DND-41 (cell line): ENCODE measurements around the gene CCDC179.

ENCODE experiments used
- ATAC-seq: fragments of 200-7000 bp; cut with Tn5 transposase; 3 replicates; pipeline ENCODE4 v1.9.1; 2021; ENCODE audit warnings: low read depth; ENCODE audit not compliant: insufficient read depth
- DNase-seq: peaks from one replicate; pipeline ENCODE4 v3.0.0-alpha.2; 2020
- H2AFZ ChIP-seq: 2 replicates; pipeline ENCODE4 v1.6.0; 2012; ENCODE audit warnings: low read depth, low read length
- H3K27ac ChIP-seq: 2 replicates; pipeline ENCODE4 v1.5.1; 2012; ENCODE audit warnings: low read length, inconsistent platforms
- H3K27me3 ChIP-seq: fragments of 200-600 bp; sonication (generic); 2 replicates; pipeline ENCODE4 v1.6.0; 2012; ENCODE audit warnings: low read length, mild to moderate bottlenecking, inconsistent platforms; ENCODE audit not compliant: insufficient read depth, poor library complexity
- H3K36me3 ChIP-seq: 2 replicates; pipeline ENCODE4 v1.5.1; 2012; ENCODE audit warnings: low read length, inconsistent platforms; ENCODE audit not compliant: insufficient read depth
- H3K4me1 ChIP-seq: 2 replicates; pipeline ENCODE4 v1.5.1; 2012; ENCODE audit warnings: mild to moderate bottlenecking, low read length; ENCODE audit not compliant: insufficient read depth
- H3K4me2 ChIP-seq: 2 replicates; pipeline ENCODE4 v1.6.0; 2012; ENCODE audit warnings: mild to moderate bottlenecking, moderate library complexity, low read length, inconsistent platforms; ENCODE audit not compliant: insufficient read depth
- H3K4me3 ChIP-seq, 2 experiments: fragments of 200-600 bp in 1 of 2; shearing (Covaris generic) in 1 of 2; 2 replicates each; pipeline ENCODE4 v1.5.1; 2012 to 2016; ENCODE audit warnings: inconsistent platforms in 2 of 2, low read length in 2 of 2, mild to moderate bottlenecking in 2 of 2, low read depth in 1 of 2, moderate library complexity in 1 of 2
- H3K79me2 ChIP-seq: 2 replicates; pipeline ENCODE4 v1.6.0; 2012; ENCODE audit warnings: low read length, inconsistent platforms; ENCODE audit not compliant: insufficient read depth
- H3K9ac ChIP-seq: 2 replicates; pipeline ENCODE4 v1.6.0; 2012; ENCODE audit warnings: low read depth, mild to moderate bottlenecking, inconsistent platforms, low read length, moderate library complexity
- H3K9me3 ChIP-seq: 2 replicates; pipeline ENCODE4 v1.5.1; 2012; ENCODE audit warnings: low read length, moderate library complexity, mild to moderate bottlenecking, inconsistent platforms; ENCODE audit not compliant: insufficient read depth, severe bottlenecking
- H4K20me1 ChIP-seq: 2 replicates; pipeline ENCODE4 v1.6.0; 2012; ENCODE audit warnings: low read length; ENCODE audit not compliant: insufficient read depth
- CTCF ChIP-seq: IDR thresholded peaks from 2 replicates; pipeline ENCODE4 v1.5.1; 2012; ENCODE audit warnings: borderline replicate concordance, low read length, moderate library complexity, mild to moderate bottlenecking; ENCODE audit not compliant: poor library complexity, severe bottlenecking; ENCODE audit errors: extremely low read depth
- EZH2 ChIP-seq: IDR thresholded peaks from 3 replicates; pipeline ENCODE4 v1.6.1; 2012; ENCODE audit warnings: borderline replicate concordance, low read depth, mild to moderate bottlenecking, moderate library complexity, low read length, inconsistent platforms; ENCODE audit not compliant: severe bottlenecking

The CCDC179 gene

DNA sequence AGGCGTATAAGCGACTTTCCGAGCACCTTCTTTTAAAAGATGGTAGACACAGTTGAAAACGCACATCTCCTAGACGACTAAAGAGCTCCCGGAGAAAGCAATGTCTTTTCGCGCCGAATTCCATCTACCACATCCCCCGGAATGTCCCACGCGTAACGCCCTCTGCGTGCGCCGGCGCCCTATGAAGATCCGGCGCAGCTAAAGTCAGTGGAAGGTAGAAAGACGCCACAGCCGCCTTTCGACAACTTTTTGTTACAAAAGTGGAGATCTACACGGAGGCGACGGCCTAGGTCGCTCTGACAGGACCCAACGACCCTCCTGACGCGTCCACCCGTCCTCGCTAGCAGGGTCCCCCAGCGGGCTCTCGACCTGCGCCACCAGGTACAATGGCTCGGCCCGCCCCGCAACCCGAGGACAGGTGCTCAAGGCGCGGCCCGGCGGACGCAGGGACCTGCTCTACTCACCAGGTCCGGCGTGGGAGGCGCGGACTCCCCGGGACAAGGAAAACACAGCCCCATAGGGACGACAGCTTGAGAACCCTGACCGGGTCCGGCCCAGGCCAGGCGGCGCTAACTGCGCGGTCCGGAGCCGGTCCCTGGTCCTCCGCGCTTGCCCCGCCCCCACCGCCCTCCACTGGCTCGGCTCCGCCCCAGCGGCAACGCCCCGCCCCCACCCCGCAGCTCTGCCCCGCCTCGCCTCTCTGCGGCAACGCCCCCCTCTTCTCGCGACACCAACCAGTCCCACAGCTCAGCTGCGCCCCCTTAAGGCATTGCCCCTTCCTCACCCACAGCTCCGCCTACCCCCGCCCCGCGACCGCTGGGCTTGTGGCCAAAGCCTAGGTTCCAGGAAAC is 30.8 kb downstream of the CCDC179 start, which contains the start of gene SVIP:
SVIP (minus strand) TSS at position 571 of the 851 bp plus-strand sequence; CDS start at position 518, 53 bp downstream.
- peak within 1 kb of the TSS; percentile 68 for H3K27ac ChIP-seq
- peak; percentile 96 for DNase-seq
- no peaks in the 10 kb centered on the region for H3K9me3 ChIP-seq
- TF ChIP-seq EZH2 (no peak), CTCF (peak; percentile 85)
- H3K9ac ChIP-seq: peak within 1 kb of the TSS; percentile 68
- peaks cover 12% of the 10 kb centered on the region for H3K79me2 ChIP-seq
- peak; percentile 86 for ATAC-seq
- peak within 1 kb of the TSS; percentile 67 to 81 for H3K4me3 ChIP-seq
- peaks cover 23% of the 10 kb centered on the region for H3K36me3 ChIP-seq
- peak within 1 kb of the TSS; percentile 77 for H3K4me2 ChIP-seq
- H3K4me1 ChIP-seq: peaks cover 23% of the 10 kb centered on the region
- no peaks in the 10 kb centered on the region for H4K20me1 ChIP-seq
- no peaks in the 10 kb centered on the region for H3K27me3 ChIP-seq
- H2AFZ ChIP-seq: peak within 1 kb of the TSS; percentile 94

DNA sequence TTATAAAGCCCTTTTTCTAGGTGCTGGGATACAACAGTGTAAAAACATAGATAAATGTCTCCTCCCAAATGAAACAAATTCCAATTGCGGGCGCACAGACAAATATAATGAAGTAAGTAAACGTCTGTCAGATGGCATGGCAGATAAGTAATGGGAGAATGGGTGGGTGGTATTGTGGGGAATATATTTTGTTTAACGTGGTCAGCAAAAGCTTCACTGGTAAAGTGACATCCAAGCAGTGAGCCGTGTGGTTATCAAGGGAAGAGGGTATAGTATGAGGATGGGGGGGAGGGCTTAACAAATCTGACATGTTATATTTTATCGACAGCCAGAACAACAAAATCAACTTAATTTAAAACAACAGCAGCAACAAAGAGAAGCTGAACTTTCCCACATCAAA is 31.9 kb downstream of the CCDC179 start:
- no peak for TF ChIP-seq EZH2
- no peak for TF ChIP-seq CTCF
- H2AFZ ChIP-seq: peak overlapping the region; percentile 94
- no peaks in the 10 kb centered on the region for H4K20me1 ChIP-seq
- H3K4me3 ChIP-seq: peak overlapping the region; percentile 67 to 81
- ATAC-seq (no peak), DNase-seq (peak; percentile 7)
- H3K36me3 ChIP-seq: peaks cover 32% of the 10 kb centered on the region
- peaks cover 12% of the 10 kb centered on the region for H3K79me2 ChIP-seq
- no peaks in the 10 kb centered on the region for H3K9me3 ChIP-seq
- H3K27ac ChIP-seq: peak overlapping the region; percentile 54; the same call in 1 of the 2 replicates
- peak overlapping the region; percentile 77 for H3K4me2 ChIP-seq
- peak overlapping the region; percentile 68 for H3K9ac ChIP-seq
- H3K27me3 ChIP-seq: no peaks in the 10 kb centered on the region
- H3K4me1 ChIP-seq: peaks cover 23% of the 10 kb centered on the region

DNA sequence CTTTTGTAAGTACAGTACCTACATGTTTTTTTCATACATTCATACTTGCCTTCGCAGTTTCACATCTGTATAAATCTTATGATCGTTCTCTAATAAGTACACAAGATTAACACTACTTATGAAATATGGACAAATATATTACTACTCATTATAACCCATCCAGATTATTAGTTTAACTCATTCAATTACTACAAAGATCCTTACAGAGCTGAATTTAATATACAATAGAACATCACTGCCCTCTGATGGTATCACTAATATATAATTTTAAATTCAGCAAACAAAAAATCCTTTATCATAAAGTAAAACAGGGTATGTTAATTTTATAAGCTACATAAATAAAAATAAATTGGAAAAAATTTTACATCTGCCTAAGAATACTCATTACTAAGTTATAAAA is 38.1 kb downstream of the CCDC179 start:
- H3K9me3 ChIP-seq: no peaks in the 10 kb centered on the region
- no peaks in the 10 kb centered on the region for H4K20me1 ChIP-seq
- no peak overlapping the region for H3K4me3 ChIP-seq
- no peak overlapping the region for H3K9ac ChIP-seq
- TF ChIP-seq EZH2 (no peak), CTCF (no peak)
- H3K4me1 ChIP-seq: peaks cover 1% of the 10 kb centered on the region; the same call in 1 of the 2 replicates
- no peaks in the 10 kb centered on the region for H3K27me3 ChIP-seq
- no peak overlapping the region for H3K27ac ChIP-seq
- peaks cover 58% of the 10 kb centered on the region for H3K36me3 ChIP-seq
- DNase-seq (no peak), ATAC-seq (no peak)
- no peak overlapping the region for H3K4me2 ChIP-seq
- peaks cover 3% of the 10 kb centered on the region; the same call in 1 of the 2 replicates for H3K79me2 ChIP-seq
- H2AFZ ChIP-seq: no peak overlapping the region
